Measurements from ENCODE around the gene BTBD18.

The BTBD18 gene, protein sequence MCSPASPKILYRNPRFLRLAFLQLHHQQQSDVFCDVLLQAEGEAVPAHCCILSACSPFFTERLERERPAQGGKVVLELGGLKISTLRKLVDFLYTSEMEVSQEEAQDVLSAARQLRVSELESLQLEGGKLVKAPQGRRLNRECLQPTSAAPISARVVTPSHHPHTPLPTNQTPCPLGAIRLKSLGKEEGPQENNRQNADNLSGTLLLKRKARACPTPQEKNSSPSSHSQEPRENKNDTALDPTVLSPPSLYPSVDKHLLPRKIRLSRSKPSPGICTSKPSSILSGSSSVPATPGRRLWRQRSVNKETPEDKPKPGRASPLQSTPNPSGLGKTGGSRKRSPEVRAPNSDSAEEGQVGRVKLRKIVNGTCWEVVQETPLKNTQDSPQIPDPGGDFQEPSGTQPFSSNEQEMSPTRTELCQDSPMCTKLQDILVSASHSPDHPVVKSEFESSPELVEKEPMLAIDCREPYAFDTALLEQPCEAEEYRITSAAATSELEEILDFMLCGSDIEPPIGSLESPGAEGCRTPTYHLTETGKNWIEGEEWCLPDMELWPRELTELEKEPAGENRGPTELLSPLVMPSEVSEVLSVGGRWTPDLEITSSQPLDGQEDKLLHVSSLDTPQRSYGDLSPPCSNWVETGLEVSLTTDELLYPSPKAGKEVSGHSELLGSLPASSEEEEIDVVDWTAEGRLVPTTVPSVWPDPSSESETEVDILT

DNA sequence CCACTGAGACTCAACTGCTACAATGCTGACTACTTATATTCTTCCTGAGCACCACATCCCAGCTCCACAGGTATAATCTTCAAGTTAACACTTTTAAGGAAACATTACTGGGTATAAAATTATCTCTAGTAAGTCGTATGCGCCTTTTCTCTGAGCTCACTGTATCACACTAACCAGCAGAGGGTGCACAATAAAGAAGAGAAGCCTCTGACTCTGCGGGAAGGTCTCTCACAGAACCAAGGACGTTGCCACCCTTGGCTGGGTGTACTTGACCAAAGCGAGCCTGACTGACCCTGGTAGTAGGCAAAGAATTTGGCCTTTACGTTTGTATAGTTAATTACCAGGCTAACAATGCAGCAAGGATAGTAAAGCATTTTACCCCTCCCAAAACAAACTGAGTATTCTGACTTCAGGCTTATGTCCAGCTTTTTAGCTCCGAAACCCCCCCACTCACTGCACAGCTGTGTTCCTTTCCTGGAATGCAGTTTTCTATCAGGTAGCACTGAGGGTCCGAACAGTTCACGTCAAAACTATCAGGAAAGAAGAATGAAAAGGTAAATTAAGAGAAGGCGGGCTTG, at the start of gene BTBD18:
Gene BTBD18, minus strand, starts transcription at position 144 of the 578 bp plus-strand sequence. CDS start 631 bp downstream, outside the sequence.
- no peak within 1 kb of the TSS for H3K4me3 ChIP-seq (ENCODE audit: low read length)
- no peak for TF ChIP-seq ZNF274 (IDR thresholded peaks at IDR 0.05; ENCODE audit: low read depth, low read length)

DNA sequence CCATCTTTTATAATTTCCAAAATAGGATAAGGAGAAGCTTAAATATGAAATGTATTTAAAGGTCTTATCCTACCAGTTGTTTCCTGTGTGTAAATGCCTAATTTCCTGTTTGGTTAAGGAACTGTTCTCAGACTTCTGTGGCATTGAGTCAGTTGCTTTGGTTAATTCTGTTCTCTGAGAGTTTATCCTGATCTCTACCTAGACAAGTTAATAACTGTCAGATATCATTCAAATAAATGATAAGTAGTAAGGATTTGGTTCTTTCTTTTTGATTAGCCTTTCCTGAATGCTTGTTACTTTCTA, 49.5 kb upstream of the BTBD18 start:
- H3K4me3 ChIP-seq (ENCODE audit: low read length), result no peak overlapping the region
- TF ChIP-seq ZNF274 (IDR thresholded peaks at IDR 0.05; ENCODE audit: low read depth, low read length), result no peak

DNA sequence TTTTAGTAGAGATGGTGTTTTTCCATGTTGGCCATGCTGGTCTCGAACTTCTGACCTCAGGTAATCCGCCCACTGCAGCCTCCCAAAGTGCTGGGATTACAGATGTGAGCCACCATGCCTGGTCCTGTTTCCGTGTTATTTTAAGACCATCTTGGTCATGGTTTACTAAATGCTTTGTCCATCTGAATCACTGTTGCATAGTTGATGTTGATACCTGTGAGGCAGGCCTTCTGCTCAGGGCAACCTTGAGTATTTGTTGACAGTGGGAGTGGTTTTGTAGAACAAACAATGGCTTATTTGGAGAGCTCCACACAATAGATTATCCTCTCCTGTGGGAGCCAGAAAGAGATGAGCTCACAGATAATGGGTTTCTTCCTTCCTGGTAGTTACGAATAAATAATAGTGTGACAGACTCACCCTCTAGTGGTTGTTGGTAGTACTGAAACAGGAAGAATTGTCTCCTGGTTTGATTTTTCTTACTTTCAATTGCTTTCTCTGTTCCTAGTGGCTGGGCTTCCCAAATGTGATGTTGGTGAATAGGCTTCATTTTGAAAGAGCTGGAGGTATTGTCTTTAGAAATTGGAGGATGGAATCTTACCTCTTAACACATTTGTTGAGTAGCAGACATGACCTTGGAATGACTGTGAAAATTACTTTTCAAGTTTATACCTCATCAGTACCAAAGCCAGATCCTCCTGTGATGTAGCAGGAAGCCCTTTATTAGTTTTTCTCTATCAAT, 49.0 kb upstream of the BTBD18 start:
- no peak overlapping the region for H3K4me3 ChIP-seq (ENCODE audit: low read length)
- TF ChIP-seq ZNF274 (IDR thresholded peaks at IDR 0.05; ENCODE audit: low read depth, low read length), result no peak

DNA sequence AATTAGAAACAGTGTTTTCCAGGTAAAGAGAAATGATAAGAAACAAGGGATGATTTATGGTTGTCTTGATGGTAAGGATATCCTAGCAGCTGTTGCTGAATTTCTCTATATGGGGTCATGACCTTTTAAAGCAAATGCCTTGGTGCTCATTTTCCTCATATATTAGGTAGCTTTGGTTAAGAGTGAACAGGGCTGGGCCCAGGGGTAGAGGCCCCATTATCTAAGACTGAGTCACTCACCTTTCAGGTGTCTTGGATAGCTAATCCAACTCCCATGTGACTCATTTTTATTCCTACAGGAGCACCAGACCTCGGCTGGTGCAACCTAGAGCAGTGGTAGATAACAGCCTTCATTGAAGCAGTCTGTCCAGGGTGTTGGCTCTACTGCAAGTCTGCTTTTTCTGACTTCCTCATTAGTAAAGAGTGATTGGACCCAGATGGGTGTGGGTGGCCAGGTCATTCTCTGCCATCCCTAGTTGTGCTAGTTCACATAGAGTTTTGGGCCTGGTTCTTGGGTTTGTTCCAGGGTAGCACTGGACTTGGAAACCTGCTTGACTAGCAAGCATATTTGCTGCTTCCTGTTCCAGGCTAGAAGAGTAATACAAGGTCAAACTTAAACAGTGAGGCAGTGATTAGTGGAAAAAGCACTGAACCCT, 47.4 kb upstream of the BTBD18 start:
- no peak overlapping the region for H3K4me3 ChIP-seq (ENCODE audit: low read length)
- TF ChIP-seq ZNF274 (IDR thresholded peaks at IDR 0.05; ENCODE audit: low read depth, low read length), result no peak

DNA sequence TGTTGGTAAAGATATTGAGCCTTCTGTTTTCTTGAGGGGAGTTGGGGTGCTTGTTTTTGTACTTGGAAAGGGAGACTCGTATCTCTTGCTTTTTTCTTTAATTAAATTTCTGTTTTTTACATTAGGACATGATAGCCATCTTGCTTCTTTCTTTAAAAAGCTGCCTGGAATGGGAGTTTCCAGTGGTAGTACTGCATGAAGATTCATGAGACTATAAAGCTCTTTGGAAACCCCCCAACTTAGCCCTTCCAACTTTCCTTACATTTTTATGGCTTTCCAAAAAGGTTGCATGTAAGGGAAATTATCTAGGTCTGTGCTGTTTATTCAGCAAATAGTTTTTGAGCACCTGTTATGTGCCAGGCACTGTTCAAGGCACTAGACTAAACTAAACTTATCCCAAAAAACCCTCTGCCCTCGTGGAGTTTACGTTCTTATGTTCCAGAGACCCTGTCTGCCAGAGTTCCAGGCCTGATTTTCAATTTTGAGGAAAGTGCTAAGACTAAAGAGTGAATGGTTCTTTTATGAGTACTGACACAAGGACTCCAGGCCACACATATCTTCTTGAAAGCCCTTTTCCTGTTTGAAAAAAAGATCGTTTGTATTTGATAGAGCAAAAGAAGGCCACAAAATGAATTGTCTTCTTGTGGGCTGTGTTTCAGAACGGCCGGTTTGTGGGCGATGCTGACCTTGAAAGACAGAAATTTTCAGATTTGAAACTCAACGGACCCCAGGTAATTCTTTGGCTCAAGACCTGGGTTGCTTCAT, 41.9 kb upstream of the BTBD18 start:
- H3K4me3 ChIP-seq (ENCODE audit: low read length), result no peak overlapping the region
- no peak for TF ChIP-seq ZNF274 (IDR thresholded peaks at IDR 0.05; ENCODE audit: low read depth, low read length)

DNA sequence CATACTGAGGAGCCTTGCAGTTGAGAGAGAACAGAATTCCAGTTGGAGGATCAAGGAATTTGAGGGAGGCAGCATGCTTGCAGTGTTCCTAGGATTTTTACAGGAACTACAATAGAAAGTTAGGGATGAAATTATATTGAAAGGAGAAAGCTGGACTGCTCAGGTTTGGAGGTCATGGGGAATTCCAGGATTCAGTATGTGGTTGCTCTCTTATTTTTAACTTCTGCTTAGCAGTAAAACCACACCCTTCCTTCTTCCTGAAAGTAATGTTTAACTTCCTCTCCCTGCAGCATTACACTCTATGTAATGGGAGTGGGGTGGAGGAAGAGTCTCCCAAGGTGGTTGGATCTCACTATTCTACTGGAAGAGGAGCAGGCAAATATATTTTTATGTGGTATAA, 41.3 kb upstream of the BTBD18 start:
- TF ChIP-seq ZNF274 (IDR thresholded peaks at IDR 0.05; ENCODE audit: low read depth, low read length), result no peak
- peak overlapping the region; percentile 55; the same call in 1 of the 2 replicates for H3K4me3 ChIP-seq (ENCODE audit: low read length)

DNA sequence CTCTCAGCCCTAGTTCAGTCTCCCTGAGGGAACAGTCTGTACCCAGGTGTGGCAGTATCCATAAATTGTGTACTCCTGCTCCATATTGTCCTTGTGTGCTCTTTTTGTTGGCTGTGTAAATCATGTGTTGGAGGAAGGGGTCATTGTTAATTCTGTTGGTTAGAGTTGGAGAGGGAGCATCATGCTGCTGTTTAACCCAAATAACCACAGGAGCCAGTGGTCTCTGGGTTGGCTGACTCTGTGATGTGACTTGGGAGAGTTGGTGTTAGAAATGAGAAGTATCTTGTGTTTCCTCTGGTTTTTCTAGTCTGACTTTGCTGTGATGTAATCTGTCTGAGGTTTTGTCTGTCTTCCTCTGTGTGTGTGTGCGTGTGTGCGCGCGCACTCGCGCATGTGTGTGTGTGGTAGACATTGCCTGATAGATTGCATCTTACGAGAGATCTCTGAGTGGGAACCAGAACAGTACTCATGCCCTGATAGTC, 40.5 kb upstream of the BTBD18 start:
- TF ChIP-seq ZNF274 (IDR thresholded peaks at IDR 0.05; ENCODE audit: low read depth, low read length), result no peak
- H3K4me3 ChIP-seq (ENCODE audit: low read length), result peak overlapping the region; percentile 55; the same call in 1 of the 2 replicates

DNA sequence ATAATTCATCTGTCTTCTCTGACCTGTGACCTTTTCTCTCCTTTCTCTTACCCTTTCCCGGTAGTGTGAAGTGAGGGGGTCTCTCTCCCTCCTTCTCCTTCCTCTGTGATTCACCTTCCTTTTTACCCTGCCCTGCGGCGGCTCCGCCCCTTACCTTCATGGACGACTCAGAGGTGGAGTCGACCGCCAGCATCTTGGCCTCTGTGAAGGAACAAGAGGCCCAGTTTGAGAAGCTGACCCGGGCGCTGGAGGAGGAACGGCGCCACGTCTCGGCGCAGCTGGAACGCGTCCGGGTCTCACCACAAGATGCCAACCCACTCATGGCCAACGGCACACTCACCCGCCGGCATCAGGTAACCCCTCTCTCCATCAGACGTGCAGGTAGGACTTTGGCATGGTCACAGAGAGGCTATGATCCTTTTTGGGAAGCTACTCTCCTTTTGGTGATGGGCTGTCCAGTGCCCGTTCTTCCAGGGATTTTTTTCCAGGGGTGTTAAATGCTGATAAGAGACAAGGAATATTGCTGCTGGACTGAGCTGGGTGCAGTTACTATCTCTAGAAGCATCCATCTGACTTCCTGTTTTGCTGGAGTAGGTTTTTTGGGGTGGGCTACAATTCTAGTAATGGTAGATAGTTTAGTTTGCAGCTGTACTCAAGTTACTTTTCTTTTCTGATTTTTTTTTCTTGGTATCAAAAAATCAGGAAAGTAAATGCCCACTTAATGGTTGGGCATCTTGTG, 39.9 kb upstream of the BTBD18 start:
- TF ChIP-seq ZNF274 (IDR thresholded peaks at IDR 0.05; ENCODE audit: low read depth, low read length), result no peak
- H3K4me3 ChIP-seq (ENCODE audit: low read length), result peak overlapping the region; percentile 55; the same call in 1 of the 2 replicates

DNA sequence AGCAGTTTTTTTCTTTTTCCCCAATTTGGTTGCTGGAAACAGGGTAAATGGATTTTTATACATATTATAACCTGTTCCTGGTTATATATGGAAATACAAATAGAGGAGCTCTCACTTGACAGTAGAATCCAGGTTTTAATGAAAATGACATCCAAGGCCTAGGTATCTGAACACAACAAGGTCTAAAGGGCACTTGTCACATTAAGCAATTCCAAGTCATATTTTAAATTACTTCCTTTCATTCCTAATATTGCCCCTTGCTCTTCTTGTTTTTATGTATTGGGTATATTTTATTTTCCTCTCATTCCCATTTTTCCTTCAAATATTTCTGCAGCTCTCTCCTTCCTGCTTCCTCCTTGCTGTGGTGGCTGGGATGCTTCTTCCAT, 37.1 kb upstream of the BTBD18 start:
- no peak overlapping the region for H3K4me3 ChIP-seq (ENCODE audit: low read length)
- TF ChIP-seq ZNF274 (IDR thresholded peaks at IDR 0.05; ENCODE audit: low read depth, low read length), result no peak

DNA sequence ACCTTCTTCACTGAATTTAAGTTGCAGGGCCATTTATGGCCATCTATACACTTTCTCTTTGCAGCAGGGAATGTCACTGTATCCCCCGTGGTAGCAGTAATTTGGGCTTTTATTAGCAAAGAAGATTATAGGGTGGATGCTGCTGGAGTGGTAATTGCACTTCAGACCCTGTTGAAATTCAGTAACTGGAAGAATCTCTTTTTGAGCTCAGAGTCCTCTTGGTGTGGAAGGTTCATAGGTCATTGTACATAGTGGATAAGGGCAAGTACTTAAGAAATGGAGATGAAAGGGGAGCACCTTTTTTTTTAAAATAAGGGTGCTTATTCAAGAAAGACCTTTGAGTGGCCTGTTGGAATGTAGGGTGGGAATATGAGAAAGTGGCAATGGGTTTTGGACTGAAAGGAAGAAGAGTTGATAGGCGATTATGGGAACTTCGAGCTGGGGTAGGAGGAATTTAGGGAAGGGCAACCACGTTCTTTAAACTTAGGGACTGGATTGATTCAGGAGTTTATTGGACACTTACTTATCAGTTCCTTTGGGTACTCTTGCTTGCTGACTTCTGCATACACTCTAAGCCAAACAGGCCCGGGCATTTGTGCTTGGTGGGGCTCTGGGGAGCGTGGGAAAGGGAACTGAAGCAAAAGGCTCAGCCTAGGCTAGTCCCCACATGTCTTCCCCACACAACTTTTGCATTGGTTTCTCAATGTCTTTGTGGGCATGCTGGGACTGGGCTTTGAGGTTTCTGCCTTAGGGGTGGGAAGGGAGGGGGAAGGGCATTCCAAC, 36.5 kb upstream of the BTBD18 start:
- no peak for TF ChIP-seq ZNF274 (IDR thresholded peaks at IDR 0.05; ENCODE audit: low read depth, low read length)
- no peak overlapping the region for H3K4me3 ChIP-seq (ENCODE audit: low read length)

DNA sequence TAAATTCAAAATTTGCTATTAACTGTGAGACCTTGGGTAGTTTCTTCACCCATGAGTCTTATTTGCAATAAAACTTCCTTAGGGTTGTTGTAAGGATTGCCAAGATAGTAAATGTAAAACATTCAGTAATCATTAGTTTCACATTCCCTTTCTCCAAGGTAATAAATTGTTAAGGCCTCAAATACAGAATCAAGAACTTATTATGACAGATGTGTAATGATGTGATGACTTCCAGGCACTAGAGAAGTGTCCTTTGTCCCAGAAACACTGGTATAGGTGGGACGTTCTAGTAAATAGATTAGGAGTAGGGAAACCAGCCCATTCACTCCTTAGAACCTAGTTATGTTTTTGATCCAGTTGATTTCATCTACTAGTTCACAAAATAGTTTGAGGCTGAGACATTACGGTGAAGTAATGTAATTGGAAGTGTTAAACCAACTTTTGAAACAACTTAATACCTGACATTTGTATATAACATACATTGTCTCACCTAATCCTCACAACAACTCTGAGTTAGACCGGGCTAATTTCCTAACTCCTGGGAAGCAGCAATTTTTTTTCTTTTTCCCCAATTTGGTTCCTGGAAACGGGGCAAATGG, 35.5 kb upstream of the BTBD18 start:
- TF ChIP-seq ZNF274 (IDR thresholded peaks at IDR 0.05; ENCODE audit: low read depth, low read length), result no peak
- no peak overlapping the region for H3K4me3 ChIP-seq (ENCODE audit: low read length)

All from GM08714 (cell line).